Choroid plexus epithelial cell (primary cell): ENCODE data around the gene JOSD1.

Experiments
- DNase-seq: peaks from one replicate; pipeline ENCODE4 v3.0.0-alpha.2; 2010; ENCODE audit warnings: low read depth
- H3K4me3 ChIP-seq: 2 replicates; pipeline ENCODE4 v1.5.1; 2011; ENCODE audit warnings: low read depth, mild to moderate bottlenecking, control low read depth, low read length, moderate library complexity
- TF ChIP-seq, protein P1 (sequence below): conservative IDR thresholded peaks from 2 replicates; pipeline ENCODE4 v1.5.1; 2011; ENCODE audit warnings: low read depth, mild to moderate bottlenecking, control low read depth, inconsistent platforms, low read length, moderate library complexity

The JOSD1 gene

DNA sequence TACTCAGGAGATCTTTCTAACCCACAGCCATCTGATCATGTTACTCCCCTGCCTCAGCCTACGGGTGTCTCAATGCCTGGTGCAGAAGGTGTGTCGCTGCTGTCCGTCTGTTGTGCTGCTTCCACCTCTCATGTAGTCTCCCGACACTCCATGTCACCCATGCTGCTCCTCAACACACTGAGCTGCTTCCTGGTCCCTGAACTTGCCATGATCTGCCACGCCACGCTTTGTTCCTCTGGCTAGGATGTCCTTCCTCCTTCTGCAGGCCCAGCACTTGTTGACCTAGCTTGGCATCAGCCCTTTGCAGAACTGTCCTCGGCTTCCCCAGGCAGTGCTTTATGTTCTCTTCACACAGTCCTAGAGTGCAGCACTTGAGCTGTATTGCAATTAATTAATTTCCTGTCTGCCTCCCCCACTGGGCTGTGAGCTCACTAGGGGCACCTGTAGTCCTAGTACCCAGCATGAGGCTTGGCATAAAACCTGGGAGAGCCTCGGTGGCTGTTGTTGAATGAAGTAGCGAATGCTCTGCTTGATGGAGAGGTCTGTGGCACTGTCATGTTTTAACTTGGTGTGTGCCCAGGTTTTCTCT is 14.5 kb upstream of the JOSD1 start:
- no peak for DNase-seq
- TF ChIP-seq, protein P1, sequence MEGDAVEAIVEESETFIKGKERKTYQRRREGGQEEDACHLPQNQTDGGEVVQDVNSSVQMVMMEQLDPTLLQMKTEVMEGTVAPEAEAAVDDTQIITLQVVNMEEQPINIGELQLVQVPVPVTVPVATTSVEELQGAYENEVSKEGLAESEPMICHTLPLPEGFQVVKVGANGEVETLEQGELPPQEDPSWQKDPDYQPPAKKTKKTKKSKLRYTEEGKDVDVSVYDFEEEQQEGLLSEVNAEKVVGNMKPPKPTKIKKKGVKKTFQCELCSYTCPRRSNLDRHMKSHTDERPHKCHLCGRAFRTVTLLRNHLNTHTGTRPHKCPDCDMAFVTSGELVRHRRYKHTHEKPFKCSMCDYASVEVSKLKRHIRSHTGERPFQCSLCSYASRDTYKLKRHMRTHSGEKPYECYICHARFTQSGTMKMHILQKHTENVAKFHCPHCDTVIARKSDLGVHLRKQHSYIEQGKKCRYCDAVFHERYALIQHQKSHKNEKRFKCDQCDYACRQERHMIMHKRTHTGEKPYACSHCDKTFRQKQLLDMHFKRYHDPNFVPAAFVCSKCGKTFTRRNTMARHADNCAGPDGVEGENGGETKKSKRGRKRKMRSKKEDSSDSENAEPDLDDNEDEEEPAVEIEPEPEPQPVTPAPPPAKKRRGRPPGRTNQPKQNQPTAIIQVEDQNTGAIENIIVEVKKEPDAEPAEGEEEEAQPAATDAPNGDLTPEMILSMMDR, result no peak
- no peak overlapping the region for H3K4me3 ChIP-seq

DNA sequence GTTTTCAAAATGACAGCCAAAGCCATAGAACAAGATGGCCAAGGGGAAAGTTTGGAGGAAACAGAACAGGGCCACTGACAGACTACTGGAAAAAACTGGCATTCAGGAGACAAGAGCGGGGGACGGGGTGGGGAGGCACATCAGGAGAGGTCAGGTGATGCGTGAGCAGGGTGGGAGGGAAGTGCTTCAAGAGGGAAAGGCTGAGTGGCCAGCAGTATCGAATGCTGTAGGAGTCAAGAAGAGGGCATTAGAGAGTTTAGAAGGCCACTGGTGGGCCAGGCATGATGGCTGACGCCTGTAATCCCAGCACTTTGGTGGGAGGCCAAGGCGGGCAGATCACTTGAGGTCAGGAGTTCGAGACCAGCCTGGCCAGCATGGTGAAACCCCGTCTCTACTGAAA is 13.2 kb upstream of the JOSD1 start:
- no peak for DNase-seq
- TF ChIP-seq, protein P1, result no peak
- no peak overlapping the region for H3K4me3 ChIP-seq

DNA sequence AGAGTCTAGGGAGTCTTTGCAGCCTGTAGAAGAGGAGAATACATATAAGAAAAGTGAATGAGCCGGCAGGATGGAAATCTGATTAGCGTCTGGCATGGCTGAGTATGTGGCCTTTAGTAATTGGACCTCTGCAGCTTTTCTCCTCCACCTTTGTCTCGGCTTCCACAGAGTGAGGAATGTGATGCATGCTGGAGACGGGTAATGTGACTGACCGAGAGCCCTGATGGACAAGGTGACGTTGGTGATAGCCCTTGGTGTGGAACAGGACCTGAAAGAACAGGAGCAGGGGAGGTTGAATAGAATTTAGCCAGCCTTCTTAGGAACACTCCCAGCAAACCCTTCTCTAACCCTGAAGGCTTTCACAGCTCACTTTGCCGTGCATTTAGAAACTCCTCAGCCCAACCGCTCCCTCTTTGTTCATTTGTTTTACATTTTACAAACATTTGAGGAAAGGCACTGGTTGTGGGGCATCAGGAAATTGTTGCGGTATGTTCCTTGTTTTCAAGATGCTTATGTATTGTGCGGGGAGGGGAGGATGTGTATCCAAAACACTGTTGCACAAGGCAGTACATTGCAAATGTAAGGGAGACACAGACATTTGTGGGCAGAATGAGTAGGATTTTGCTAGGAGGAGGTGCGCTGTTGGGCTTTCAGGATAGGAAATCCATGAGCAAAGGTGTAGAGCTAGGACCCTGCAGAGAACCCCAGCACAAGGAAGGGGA is 11.9 kb upstream of the JOSD1 start:
- TF ChIP-seq, protein P1, result no peak
- no peak overlapping the region for H3K4me3 ChIP-seq
- DNase-seq, result no peak

DNA sequence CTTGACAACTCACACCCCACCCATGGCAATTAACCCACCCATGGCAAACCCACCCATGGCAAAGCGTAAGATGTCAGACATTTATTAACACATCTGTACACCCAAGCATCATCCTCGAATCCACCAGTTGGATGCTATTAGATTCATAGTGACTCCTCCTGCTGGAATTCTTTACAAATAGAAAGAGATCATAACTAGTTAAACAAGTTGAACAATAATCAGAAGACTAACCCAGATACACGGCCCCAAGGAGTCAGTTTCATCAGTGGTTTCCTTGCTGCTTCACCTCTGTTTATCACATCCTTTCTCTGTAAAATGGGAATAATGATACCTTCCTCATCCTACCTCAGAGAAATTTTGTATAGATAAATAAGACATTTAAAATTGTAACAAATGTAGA is 10.1 kb upstream of the JOSD1 start:
- TF ChIP-seq, protein P1, result no peak
- no peak for DNase-seq
- no peak overlapping the region for H3K4me3 ChIP-seq

DNA sequence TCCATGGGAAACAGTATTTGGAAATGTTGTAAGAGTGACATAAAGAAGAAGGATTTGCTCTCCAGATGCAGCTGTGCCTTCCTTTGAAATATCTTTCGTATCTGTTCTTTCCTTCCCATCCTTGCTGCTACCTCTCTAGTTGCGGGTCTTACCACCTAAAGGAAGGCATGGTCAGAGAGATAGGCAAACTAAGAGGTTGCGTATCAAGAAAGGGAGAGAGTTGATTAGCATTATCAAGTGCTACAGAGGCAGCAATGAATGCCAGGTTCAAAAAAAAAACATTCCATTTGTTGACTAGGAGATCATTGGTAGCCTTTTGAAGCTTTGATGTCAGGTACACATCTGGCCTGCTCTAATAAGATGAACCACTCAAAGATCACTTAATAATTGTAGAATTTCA is 9.6 kb upstream of the JOSD1 start:
- no peak overlapping the region for H3K4me3 ChIP-seq
- TF ChIP-seq, protein P1, result no peak
- no peak for DNase-seq

DNA sequence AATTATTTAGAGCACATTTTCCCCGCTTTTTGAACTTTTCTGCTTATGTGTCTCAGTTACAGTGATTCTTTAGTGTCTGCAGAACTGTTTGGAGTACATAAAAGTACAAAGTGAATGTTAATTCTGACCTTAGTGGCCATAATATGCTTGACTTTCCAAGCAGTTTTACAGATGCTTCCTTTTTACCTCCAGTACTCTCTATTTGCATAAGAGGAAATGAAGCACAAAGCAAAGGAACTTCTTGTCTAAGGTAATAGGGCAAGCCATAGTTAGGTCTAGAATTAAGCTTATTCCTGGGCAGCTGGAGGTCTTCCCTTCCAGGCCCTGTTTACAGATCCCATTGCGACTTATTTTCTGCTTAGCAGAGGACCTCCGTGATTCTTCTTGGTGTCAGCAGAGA is 8.6 kb upstream of the JOSD1 start:
- no peak for DNase-seq
- TF ChIP-seq, protein P1, result no peak
- H3K4me3 ChIP-seq, result no peak overlapping the region

DNA sequence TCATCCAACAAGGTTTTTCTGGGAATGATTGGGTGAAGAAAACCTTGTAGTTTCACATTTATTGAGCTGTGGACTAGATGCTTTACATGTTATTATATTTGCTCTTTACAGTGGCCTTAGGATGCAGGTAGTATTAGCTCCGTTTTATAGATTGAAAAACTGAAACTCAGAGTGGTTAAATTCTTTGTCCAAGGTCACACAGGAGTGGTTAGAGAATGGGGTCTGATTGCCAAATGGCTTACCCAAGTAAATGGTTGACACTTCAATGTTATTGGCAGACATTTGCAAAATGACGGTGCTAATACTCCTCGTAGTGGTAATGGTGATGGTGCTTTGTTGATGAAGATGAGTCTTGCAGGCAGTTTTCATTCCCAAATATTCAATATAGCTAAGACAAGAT is 7.2 kb upstream of the JOSD1 start:
- DNase-seq, result no peak
- TF ChIP-seq, protein P1, result no peak
- no peak overlapping the region for H3K4me3 ChIP-seq
